DMS79 treated with DMSO at 0.1 percent for 48 hours (cell line): ENCODE measurements around the gene EPRS1.
"Not testable (repeated sequence)": the region's sequence is repeated elsewhere in the genome, so short reads cannot be mapped to it uniquely, and the experiment has no call there.

Source experiments
- DNase-seq: peaks from one replicate; lab custom pipeline; 2025; lab: John Stamatoyannopoulos, UW

EPRS1 gene

GRCh38 chr1:220038640-220039039, 7.7 kb downstream of the EPRS1 start:
- DNase-seq = no peak

- not testable (repeated sequence) for DNase-seq
Measured at GRCh38 chr1:220037810-220038209, 8.5 kb downstream of the EPRS1 start.

GRCh38 chr1:220032911-220033310, 13.4 kb downstream of the EPRS1 start:
- DNase-seq = no peak

GRCh38 chr1:220031287-220031686, 15.0 kb downstream of the EPRS1 start:
- no peak for DNase-seq

- no peak for DNase-seq
Measured at GRCh38 chr1:220028346-220028895, 17.9 kb downstream of the EPRS1 start.

GRCh38 chr1:220019071-220019470, 27.2 kb downstream of the EPRS1 start:
- DNase-seq = no peak

- DNase-seq = no peak
Measured at GRCh38 chr1:220013497-220013896, 32.8 kb downstream of the EPRS1 start.

GRCh38 chr1:220012259-220012658, 34.0 kb downstream of the EPRS1 start:
- no peak for DNase-seq

- no peak for DNase-seq
Measured at GRCh38 chr1:220011620-220012019, 34.7 kb downstream of the EPRS1 start.

- no peak for DNase-seq
Measured at GRCh38 chr1:220007438-220007837, 38.9 kb downstream of the EPRS1 start.

GRCh38 chr1:220005489-220005888, 40.8 kb downstream of the EPRS1 start:
- no peak for DNase-seq

- no peak for DNase-seq
Measured at GRCh38 chr1:220003610-220004299, 42.5 kb downstream of the EPRS1 start.

- no peak for DNase-seq
Measured at GRCh38 chr1:220003015-220003414, 43.3 kb downstream of the EPRS1 start.

GRCh38 chr1:220001095-220001501, 45.2 kb downstream of the EPRS1 start:
- no peak for DNase-seq

GRCh38 chr1:219999821-220000220, 46.5 kb downstream of the EPRS1 start:
- no peak for DNase-seq
